GM12891 (cell line): ENCODE measurements around the gene SIVA1.

Source experiments
- DNase-seq: peaks from one replicate; pipeline ENCODE4 v3.0.0; 2011; ENCODE audit warnings: low spot score; ENCODE audit not compliant: insufficient read length
- FAIRE-seq: peaks from 2 replicates; lab custom pipeline; 2011; peaks lifted over from hg19 to GRCh38; lab: Jason Lieb, UNC
- PAX5 ChIP-seq: IDR thresholded peaks from 2 replicates; pipeline ENCODE4 v1.6.1; 2011; ENCODE audit warnings: low read length, moderate library complexity, mild to moderate bottlenecking; ENCODE audit not compliant: insufficient read depth, severe bottlenecking
- POLR2A ChIP-seq: IDR thresholded peaks from 2 replicates; pipeline ENCODE4 v1.6.1; 2011; ENCODE audit warnings: low read depth, low read length, control low read depth
- POLR2AphosphoS5 ChIP-seq: IDR thresholded peaks from 2 replicates; pipeline ENCODE4 v1.6.1; 2011; ENCODE audit warnings: low read depth, low read length, control low read depth
- POU2F2 ChIP-seq: IDR thresholded peaks from 2 replicates; pipeline ENCODE4 v1.6.1; 2011; ENCODE audit warnings: low read depth, mild to moderate bottlenecking, control low read depth, low read length, moderate library complexity
- SPI1 ChIP-seq: IDR thresholded peaks from 2 replicates; pipeline ENCODE4 v1.6.1; 2011; ENCODE audit warnings: low read depth, low read length, control low read depth
- TAF1 ChIP-seq: IDR thresholded peaks from 2 replicates; pipeline ENCODE4 v1.6.1; 2011; ENCODE audit warnings: low read depth, low read length, control low read depth

SIVA1 gene

GRCh38 chr14:104795781-104796686, 43.1 kb downstream of the SIVA1 start:
- DNase-seq = peak; percentile 84
- peak; percentile 51 for FAIRE-seq
- TF ChIP-seq POLR2AphosphoS5 = no peak
- TF ChIP-seq PAX5 = no peak
- TF ChIP-seq POLR2A = no peak
- no peak for TF ChIP-seq SPI1
- no peak for TF ChIP-seq TAF1
- TF ChIP-seq POU2F2 = no peak

GRCh38 chr14:104796687-104797081, 43.7 kb downstream of the SIVA1 start:
- DNase-seq = no peak
- no peak for FAIRE-seq
- TF ChIP-seq POU2F2 = no peak
- TF ChIP-seq SPI1 = no peak
- TF ChIP-seq POLR2AphosphoS5 = no peak
- TF ChIP-seq PAX5 = no peak
- no peak for TF ChIP-seq POLR2A
- no peak for TF ChIP-seq TAF1

- no peak for DNase-seq
- TF ChIP-seq SPI1 (no peak), POLR2A (no peak), TAF1 (no peak), POLR2AphosphoS5 (no peak), POU2F2 (no peak), PAX5 (no peak)
- no peak for FAIRE-seq
These were observed 44.4 kb downstream of the SIVA1 start for GRCh38 chr14:104797115-104798044.

GRCh38 chr14:104798300-104799243, 45.6 kb downstream of the SIVA1 start:
- FAIRE-seq (no peak), DNase-seq (no peak)
- TF ChIP-seq TAF1 (no peak), POLR2AphosphoS5 (no peak), POU2F2 (no peak), SPI1 (no peak), POLR2A (no peak), PAX5 (no peak)

GRCh38 chr14:104799244-104800014, 46.5 kb downstream of the SIVA1 start:
- TF ChIP-seq POU2F2 (no peak), TAF1 (no peak), SPI1 (no peak), PAX5 (no peak), POLR2A (no peak), POLR2AphosphoS5 (no peak)
- FAIRE-seq (no peak), DNase-seq (no peak)

GRCh38 chr14:104800015-104800770, 47.2 kb downstream of the SIVA1 start:
- DNase-seq (peak; percentile 88), FAIRE-seq (peak; percentile 13)
- TF ChIP-seq PAX5 (no peak), POLR2AphosphoS5 (no peak), TAF1 (no peak), POU2F2 (no peak)

GRCh38 chr14:104800771-104801519, 48.0 kb downstream of the SIVA1 start, which contains the start of gene ZBTB42:
Gene ZBTB42 (plus strand): TSS chr14:104801101. CDS start chr14:104801198, 97 bp downstream.
- TF ChIP-seq POLR2AphosphoS5 = no peak
- no peak for TF ChIP-seq POLR2A
- no peak for TF ChIP-seq TAF1
- no peak for TF ChIP-seq SPI1
- TF ChIP-seq POU2F2 = no peak
- no peak for TF ChIP-seq PAX5
- DNase-seq (peak; percentile 75), FAIRE-seq (peak; percentile 71)
